Heart left ventricle (tissue), 16 donors: ENCODE data around the gene C18orf32. TPM values are rescaled to one million over a fixed set of nuclear protein-coding genes. Genes with fewer than 3 reads are reported as not detected.

Source experiments
- ATAC-seq, 4 donors: fragments of 200-7000 bp; cut with Tn5 transposase; one replicate each; pipeline ENCODE4 v1.9.1; 2020 to 2022; ENCODE audit warnings: moderate library complexity in 4 of 4, mild to moderate bottlenecking in 3 of 4, moderate number of reproducible peaks in 1 of 4
- DNase-seq, 5 donors: peaks; one replicate each; pipeline ENCODE4 v3.0.0-alpha.2; 2020
- H3K27ac ChIP-seq, 12 donors: fragments of 200-600 bp; sonication (generic) in 4 of 12; one replicate each; pipeline versions ENCODE4 v1.5.0 to v1.8.0; 2016 to 2022; ENCODE audit warnings: mild to moderate bottlenecking in 2 of 12
- H3K27me3 ChIP-seq, 9 donors: fragments of 200-600 bp; sonication (generic) in 2 of 9; one replicate each; pipeline versions ENCODE4 v1.5.1 to v1.8.0; 2016 to 2022; ENCODE audit warnings: mild to moderate bottlenecking in 3 of 9
- H3K36me3 ChIP-seq, 9 donors: fragments of 200-600 bp; sonication (generic) in 2 of 9; one replicate each; pipeline versions ENCODE4 v1.5.0 to v1.8.0; 2018 to 2022; ENCODE audit warnings: mild to moderate bottlenecking in 2 of 9
- H3K4me1 ChIP-seq, 12 donors: fragments of 200-600 bp; sonication (generic) in 4 of 12; one replicate each; pipeline versions ENCODE4 v1.5.0 to v1.8.0; 2016 to 2022; ENCODE audit warnings: mild to moderate bottlenecking in 3 of 12
- H3K4me3 ChIP-seq, 12 donors: fragments of 200-600 bp; sonication (generic) in 4 of 12; one replicate each; pipeline versions ENCODE4 v1.5.0 to v1.8.0; 2017 to 2022; ENCODE audit warnings: mild to moderate bottlenecking in 9 of 12, moderate library complexity in 4 of 12
- H3K9me3 ChIP-seq, 12 donors: fragments of 200-600 bp; sonication (generic) in 4 of 12; one replicate each; pipeline versions ENCODE4 v1.5.0 to v1.8.0; 2016 to 2022; ENCODE audit warnings: mild to moderate bottlenecking in 1 of 12
- CTCF ChIP-seq, 12 donors: fragments of 200-600 bp; sonication (generic) in 4 of 12; IDR thresholded peaks; one replicate each; pipeline versions ENCODE4 v1.5.0 to v1.8.0; 2018 to 2022; ENCODE audit warnings: antibody characterized with exemption in 12 of 12, mild to moderate bottlenecking in 5 of 12
- POLR2A ChIP-seq, 2 donors: fragments of 450-650 bp; IDR thresholded peaks; one replicate each; pipeline ENCODE4 v1.6.1; 2017; ENCODE audit warnings: antibody characterized with exemption in 2 of 2, mild to moderate bottlenecking in 2 of 2, moderate library complexity in 2 of 2
- WGBS, 4 donors: extraction: QIAGEN DNeasy Blood & Tissue Kit in 2 of 4; methylation state at CpG; one replicate each; pipeline versions ENCODE4 v1.1.5 to v1.1.7; 2013 to 2018; 5-methylcytosine and 5-hydroxymethylcytosine counted together
- intact Hi-C, 10 donors: fragments of 100-400 bp; cut with DNase I; formaldehyde crosslinking; loops; one replicate each; pipeline versions ENCODE4 v1.11.1 to v1.14.2; 2022
- polyA plus RNA-seq, 2 donors: library from polyadenylated mRNA; stranded (reverse); fragments of 200-250 nt; gene quantifications; one replicate each; pipeline ENCODE4 v1.2.3, GENCODE V29; 2013
- total RNA-seq, 9 donors: library from RNA; depleted of rRNA in 2 of 9; stranded (reverse); fragments of >200 nt in 2 of 9; fragmentation: NEBNext Ultra II Directional in 3 of 9; extraction: Animal tissue kit (Norgen Biotek cat#: 25700) in 3 of 9; gene quantifications; one replicate each; pipeline versions ENCODE4 v1.1.0 to v1.2.4, GENCODE V29; 2016 to 2023
- donor health status: ischemic (EF 13 %, LVEDD 7.1; RV severe dilation, severe dysfunction).
- donor health status: healthy with polysubstance abuse.
- donor health status: DM: no; HTN: yes; CAD: no.
- donor health status: DM: no; HTN: no; CAD: no.
- donor health status: ischemic (EF 25% LVEDD 6.9; RV normal size, moderate dysfunction).
- donor health status: ischemic (EF 25% LVEDD 5.7; RV mildly dilated, moderate dysfunction).
- donor health status: healthy.
- donor health status: DM: yes; HTN: yes; CAD: no.
- donor health status: ischemic (EF 35%, LVEDD 5.7; RV mildly dilated, moderate dysfunction).
- donor health status: nonischemic (EF 11% LVEDD 7.7; RV severe dilation, severe dysfunction).
- donor health status: DM: yes; HTN: yes; CAD: no.
- donor health status: PGD.
- donor health status: ischemic (EF 29% LVEDD 5.4; RV normal size, mild dysfunction).
- donor health status: nonischemic (EF 23%, LVEDD 6.1; RV moderate dilation, normal function).

The C18orf32 gene
- total and polyA plus RNA-seq, 11 donors = 17.6 to 68.8 (median 41.8) TPM

- H3K27me3 ChIP-seq = no peaks in the 10 kb centered on the region
- peaks cover 0 to 4% (median 0%) of the 10 kb centered on the region in 12 donors for H3K4me1 ChIP-seq
- H3K9me3 ChIP-seq = peaks cover 0 to 4% (median 0%) of the 10 kb centered on the region in 12 donors
- whole genome bisulfite sequencing, 4 donors = 86 to 94% (median 92%) methylated on average over 1 of the region's 1 CpG
- DNase-seq (no peak), ATAC-seq (no peak)
- intact Hi-C loops = no loop called here
- H3K36me3 ChIP-seq = peaks cover 0 to 9% (median 0%) of the 10 kb centered on the region in 9 donors
- H3K27ac ChIP-seq = no peak overlapping the region
- H3K4me3 ChIP-seq = no peak overlapping the region
- TF ChIP-seq CTCF (IDR thresholded peaks at IDR 0.05) = no peak
- no peak for TF ChIP-seq POLR2A (IDR thresholded peaks at IDR 0.05)
Measured at GRCh38 chr18:49471532-49471931, 15.5 kb downstream of the C18orf32 start.

GRCh38 chr18:49467599-49467998, 19.4 kb downstream of the C18orf32 start:
- Histone ChIP-seq H3K4me1 (no peaks in the 10 kb centered on the region), H3K4me3 (no peak overlapping the region), H3K36me3 (no peaks in the 10 kb centered on the region), H3K9me3 (peaks cover 0 to 4% (median 0%) of the 10 kb centered on the region in 12 donors), H3K27ac (no peak overlapping the region), H3K27me3 (no peaks in the 10 kb centered on the region)
- ATAC-seq (no peak), DNase-seq (no peak)
- intact Hi-C loops = no loop called here
- TF ChIP-seq CTCF (IDR thresholded peaks at IDR 0.05) (no peak), POLR2A (IDR thresholded peaks at IDR 0.05) (no peak)
- WGBS, 4 donors = 88 to 90% (median 89%) methylated on average over 4 of the region's 4 CpGs

GRCh38 chr18:49467019-49467563, 19.9 kb downstream of the C18orf32 start:
- ATAC-seq = no peak
- Histone ChIP-seq H3K9me3 (peaks cover 0 to 4% (median 0%) of the 10 kb centered on the region in 12 donors), H3K27ac (no peak overlapping the region), H3K4me3 (no peak overlapping the region), H3K27me3 (no peaks in the 10 kb centered on the region), H3K36me3 (no peaks in the 10 kb centered on the region), H3K4me1 (no peaks in the 10 kb centered on the region)
- 92 to 100% (median 96%) methylated on average over 2 of the region's 2 CpGs for WGBS, 4 donors
- TF ChIP-seq CTCF (IDR thresholded peaks at IDR 0.05) = no peak
- TF ChIP-seq POLR2A (IDR thresholded peaks at IDR 0.05) = no peak
- DNase-seq = no peak
- intact Hi-C loops = no loop called here

- H3K27ac ChIP-seq = no peak overlapping the region
- H3K4me1 ChIP-seq = peaks cover 0 to 8% (median 6%) of the 10 kb centered on the region in 12 donors
- no peaks in the 10 kb centered on the region for H3K36me3 ChIP-seq
- TF ChIP-seq POLR2A (IDR thresholded peaks at IDR 0.05) = no peak
- H3K27me3 ChIP-seq = no peaks in the 10 kb centered on the region
- no peak overlapping the region for H3K4me3 ChIP-seq
- 66 to 76% (median 71%) methylated on average over 7 to 8 of the region's 8 CpGs for WGBS, 4 donors
- intact Hi-C loops = no loop called here
- no peaks in the 10 kb centered on the region for H3K9me3 ChIP-seq
- DNase-seq = no peak
- ATAC-seq = no peak
Measured at GRCh38 chr18:49464718-49465598, 22.1 kb downstream of the C18orf32 start.
